ENCODE results near the gene VIL1. TPM values are rescaled to one million over a fixed set of nuclear protein-coding genes. Genes with fewer than 3 reads are reported as not detected.

Gene VIL1
- total and polyA plus RNA-seq, 2 of the 8 experiments (the other 6 are each of a cell fraction or from before 2014, with no cell fraction given): 6.2 to 7.0 TPM

DNA sequence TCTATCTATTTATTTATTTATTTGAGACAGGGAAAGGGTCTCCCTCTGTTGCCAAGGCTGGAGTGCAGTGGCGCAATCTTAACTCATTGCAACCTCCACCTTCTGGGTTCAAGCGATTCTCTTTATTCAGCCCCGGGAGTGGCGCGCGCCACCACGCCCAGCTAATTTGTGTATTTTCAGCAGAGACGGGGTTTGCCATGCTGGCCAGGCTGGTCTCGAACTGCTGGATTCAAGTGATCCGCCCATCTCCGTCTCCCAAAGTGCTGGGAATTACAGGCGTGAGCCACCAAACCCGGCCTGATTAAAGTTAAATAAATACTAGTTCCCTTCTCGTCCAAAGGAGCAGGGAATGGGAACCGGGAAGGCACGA lies 23.5 kb upstream of the VIL1 start (continued):
- TF ChIP-seq, protein P1, sequence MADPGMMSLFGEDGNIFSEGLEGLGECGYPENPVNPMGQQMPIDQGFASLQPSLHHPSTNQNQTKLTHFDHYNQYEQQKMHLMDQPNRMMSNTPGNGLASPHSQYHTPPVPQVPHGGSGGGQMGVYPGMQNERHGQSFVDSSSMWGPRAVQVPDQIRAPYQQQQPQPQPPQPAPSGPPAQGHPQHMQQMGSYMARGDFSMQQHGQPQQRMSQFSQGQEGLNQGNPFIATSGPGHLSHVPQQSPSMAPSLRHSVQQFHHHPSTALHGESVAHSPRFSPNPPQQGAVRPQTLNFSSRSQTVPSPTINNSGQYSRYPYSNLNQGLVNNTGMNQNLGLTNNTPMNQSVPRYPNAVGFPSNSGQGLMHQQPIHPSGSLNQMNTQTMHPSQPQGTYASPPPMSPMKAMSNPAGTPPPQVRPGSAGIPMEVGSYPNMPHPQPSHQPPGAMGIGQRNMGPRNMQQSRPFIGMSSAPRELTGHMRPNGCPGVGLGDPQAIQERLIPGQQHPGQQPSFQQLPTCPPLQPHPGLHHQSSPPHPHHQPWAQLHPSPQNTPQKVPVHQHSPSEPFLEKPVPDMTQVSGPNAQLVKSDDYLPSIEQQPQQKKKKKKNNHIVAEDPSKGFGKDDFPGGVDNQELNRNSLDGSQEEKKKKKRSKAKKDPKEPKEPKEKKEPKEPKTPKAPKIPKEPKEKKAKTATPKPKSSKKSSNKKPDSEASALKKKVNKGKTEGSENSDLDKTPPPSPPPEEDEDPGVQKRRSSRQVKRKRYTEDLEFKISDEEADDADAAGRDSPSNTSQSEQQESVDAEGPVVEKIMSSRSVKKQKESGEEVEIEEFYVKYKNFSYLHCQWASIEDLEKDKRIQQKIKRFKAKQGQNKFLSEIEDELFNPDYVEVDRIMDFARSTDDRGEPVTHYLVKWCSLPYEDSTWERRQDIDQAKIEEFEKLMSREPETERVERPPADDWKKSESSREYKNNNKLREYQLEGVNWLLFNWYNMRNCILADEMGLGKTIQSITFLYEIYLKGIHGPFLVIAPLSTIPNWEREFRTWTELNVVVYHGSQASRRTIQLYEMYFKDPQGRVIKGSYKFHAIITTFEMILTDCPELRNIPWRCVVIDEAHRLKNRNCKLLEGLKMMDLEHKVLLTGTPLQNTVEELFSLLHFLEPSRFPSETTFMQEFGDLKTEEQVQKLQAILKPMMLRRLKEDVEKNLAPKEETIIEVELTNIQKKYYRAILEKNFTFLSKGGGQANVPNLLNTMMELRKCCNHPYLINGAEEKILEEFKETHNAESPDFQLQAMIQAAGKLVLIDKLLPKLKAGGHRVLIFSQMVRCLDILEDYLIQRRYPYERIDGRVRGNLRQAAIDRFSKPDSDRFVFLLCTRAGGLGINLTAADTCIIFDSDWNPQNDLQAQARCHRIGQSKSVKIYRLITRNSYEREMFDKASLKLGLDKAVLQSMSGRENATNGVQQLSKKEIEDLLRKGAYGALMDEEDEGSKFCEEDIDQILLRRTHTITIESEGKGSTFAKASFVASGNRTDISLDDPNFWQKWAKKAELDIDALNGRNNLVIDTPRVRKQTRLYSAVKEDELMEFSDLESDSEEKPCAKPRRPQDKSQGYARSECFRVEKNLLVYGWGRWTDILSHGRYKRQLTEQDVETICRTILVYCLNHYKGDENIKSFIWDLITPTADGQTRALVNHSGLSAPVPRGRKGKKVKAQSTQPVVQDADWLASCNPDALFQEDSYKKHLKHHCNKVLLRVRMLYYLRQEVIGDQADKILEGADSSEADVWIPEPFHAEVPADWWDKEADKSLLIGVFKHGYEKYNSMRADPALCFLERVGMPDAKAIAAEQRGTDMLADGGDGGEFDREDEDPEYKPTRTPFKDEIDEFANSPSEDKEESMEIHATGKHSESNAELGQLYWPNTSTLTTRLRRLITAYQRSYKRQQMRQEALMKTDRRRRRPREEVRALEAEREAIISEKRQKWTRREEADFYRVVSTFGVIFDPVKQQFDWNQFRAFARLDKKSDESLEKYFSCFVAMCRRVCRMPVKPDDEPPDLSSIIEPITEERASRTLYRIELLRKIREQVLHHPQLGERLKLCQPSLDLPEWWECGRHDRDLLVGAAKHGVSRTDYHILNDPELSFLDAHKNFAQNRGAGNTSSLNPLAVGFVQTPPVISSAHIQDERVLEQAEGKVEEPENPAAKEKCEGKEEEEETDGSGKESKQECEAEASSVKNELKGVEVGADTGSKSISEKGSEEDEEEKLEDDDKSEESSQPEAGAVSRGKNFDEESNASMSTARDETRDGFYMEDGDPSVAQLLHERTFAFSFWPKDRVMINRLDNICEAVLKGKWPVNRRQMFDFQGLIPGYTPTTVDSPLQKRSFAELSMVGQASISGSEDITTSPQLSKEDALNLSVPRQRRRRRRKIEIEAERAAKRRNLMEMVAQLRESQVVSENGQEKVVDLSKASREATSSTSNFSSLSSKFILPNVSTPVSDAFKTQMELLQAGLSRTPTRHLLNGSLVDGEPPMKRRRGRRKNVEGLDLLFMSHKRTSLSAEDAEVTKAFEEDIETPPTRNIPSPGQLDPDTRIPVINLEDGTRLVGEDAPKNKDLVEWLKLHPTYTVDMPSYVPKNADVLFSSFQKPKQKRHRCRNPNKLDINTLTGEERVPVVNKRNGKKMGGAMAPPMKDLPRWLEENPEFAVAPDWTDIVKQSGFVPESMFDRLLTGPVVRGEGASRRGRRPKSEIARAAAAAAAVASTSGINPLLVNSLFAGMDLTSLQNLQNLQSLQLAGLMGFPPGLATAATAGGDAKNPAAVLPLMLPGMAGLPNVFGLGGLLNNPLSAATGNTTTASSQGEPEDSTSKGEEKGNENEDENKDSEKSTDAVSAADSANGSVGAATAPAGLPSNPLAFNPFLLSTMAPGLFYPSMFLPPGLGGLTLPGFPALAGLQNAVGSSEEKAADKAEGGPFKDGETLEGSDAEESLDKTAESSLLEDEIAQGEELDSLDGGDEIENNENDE (IDR thresholded peaks at IDR 0.05; ENCODE audit: insufficient replicate concordance, low read length): no peak
- TF ChIP-seq CBX5 (IDR thresholded peaks at IDR 0.05; ENCODE audit: low read depth, low read length) (no peak), HDAC2 (IDR thresholded peaks at IDR 0.05; ENCODE audit: borderline replicate concordance in 1 of 2, low read depth in 2 of 2, low read length in 2 of 2) (no peak), SIX5 (IDR thresholded peaks at IDR 0.05; ENCODE audit: low read depth, low read length) (no peak), RAD21 (IDR thresholded peaks at IDR 0.05 in 1 of 2, conservative IDR thresholded peaks at IDR 0.05 in 1 of 2; ENCODE audit: low read depth in 2 of 2, low read length in 2 of 2) (no peak)
